KOPT-K1 (cell line): ENCODE results near the gene SPPL2B.

Source experiments
- H3K27ac ChIP-seq: fragments of 200-600 bp; sonication (generic); 2 replicates; pipeline ENCODE4 v1.5.1; 2016; ENCODE audit warnings: antibody characterized with exemption, mild to moderate bottlenecking, low read depth, low read length; ENCODE audit not compliant: poor library complexity, severe bottlenecking
- H3K36me3 ChIP-seq: fragments of 200-600 bp; sonication (generic); 2 replicates; pipeline ENCODE4 v1.5.1; 2017; ENCODE audit warnings: antibody characterized with exemption, mild to moderate bottlenecking, low read length, moderate library complexity; ENCODE audit not compliant: insufficient read depth
- H3K9me3 ChIP-seq: fragments of 200-600 bp; sonication (generic); 2 replicates; pipeline ENCODE4 v1.5.1; 2017; ENCODE audit warnings: antibody characterized with exemption, low read length, mild to moderate bottlenecking; ENCODE audit not compliant: insufficient read depth, poor library complexity, severe bottlenecking

SPPL2B gene

DNA sequence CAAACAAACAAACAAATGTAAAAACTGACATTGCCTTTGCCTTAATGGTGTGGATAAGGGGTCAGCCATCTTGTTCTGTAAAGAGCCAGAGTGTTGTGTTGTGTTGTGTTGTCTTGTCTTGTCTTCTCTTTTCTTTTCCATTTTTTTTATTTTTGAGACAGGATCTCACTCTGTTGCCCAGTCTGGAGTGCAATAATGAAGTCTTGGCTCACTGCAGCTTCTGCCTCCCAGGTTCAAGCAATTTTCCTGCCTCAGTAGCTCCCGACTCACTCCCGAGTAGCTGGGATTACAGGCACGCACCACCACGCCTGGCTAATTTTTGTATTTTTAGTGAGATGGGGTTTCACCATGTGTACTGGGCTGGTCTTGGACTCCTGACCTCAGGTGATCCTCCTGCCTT is 71.1 kb downstream of the SPPL2B start:
- no peak overlapping the region for H3K27ac ChIP-seq
- no peaks in the 10 kb centered on the region for H3K36me3 ChIP-seq
- H3K9me3 ChIP-seq: no peaks in the 10 kb centered on the region
